Neural crest cell (in vitro differentiated cells): ENCODE data around the gene MYBBP1A. TPM values are rescaled to one million over a fixed set of nuclear protein-coding genes. Genes with fewer than 3 reads are reported as not detected.

Experiments used
- DNase-seq: peaks from one replicate; pipeline ENCODE4 v3.0.0; 2021; ENCODE audit warnings: low read depth, mixed read lengths, low spot score
- H3K27ac Mint-ChIP-seq: one replicate; pipeline ENCODE4 v1.8.0; 2021; ENCODE audit warnings: mild to moderate bottlenecking, mixed read lengths; ENCODE audit not compliant: unreplicated experiment
- H3K27me3 Mint-ChIP-seq: 2 replicates; pipeline ENCODE4 v1.8.0; 2021; ENCODE audit warnings: low read depth, mild to moderate bottlenecking, mixed read lengths
- H3K36me3 Mint-ChIP-seq: 2 replicates; pipeline ENCODE4 v1.8.0; 2021; ENCODE audit warnings: low read depth, mild to moderate bottlenecking, mixed read lengths
- H3K4me1 Mint-ChIP-seq: 2 replicates; pipeline ENCODE4 v1.8.0; 2021; ENCODE audit warnings: mixed read lengths
- H3K4me3 Mint-ChIP-seq: one replicate; pipeline ENCODE4 v1.8.0; 2021; ENCODE audit warnings: mild to moderate bottlenecking, mixed read lengths
- H3K9me3 Mint-ChIP-seq: 2 replicates; pipeline ENCODE4 v1.8.0; 2021; ENCODE audit warnings: mixed read lengths
- total RNA-seq: library from RNA; stranded (reverse); gene quantifications from 2 replicates; pipeline ENCODE4 v1.2.1, GENCODE V29; 2021
- TF ChIP-seq, protein P1 (sequence below): fragments of 200-600 bp; sonication (generic); conservative IDR thresholded peaks from 2 replicates; pipeline ENCODE4 v1.5.0; 2021; ENCODE audit warnings: antibody characterized with exemption, mild to moderate bottlenecking

MYBBP1A gene
- total RNA-seq, 1 donor from 2014 or later, result 69.3 TPM

DNA sequence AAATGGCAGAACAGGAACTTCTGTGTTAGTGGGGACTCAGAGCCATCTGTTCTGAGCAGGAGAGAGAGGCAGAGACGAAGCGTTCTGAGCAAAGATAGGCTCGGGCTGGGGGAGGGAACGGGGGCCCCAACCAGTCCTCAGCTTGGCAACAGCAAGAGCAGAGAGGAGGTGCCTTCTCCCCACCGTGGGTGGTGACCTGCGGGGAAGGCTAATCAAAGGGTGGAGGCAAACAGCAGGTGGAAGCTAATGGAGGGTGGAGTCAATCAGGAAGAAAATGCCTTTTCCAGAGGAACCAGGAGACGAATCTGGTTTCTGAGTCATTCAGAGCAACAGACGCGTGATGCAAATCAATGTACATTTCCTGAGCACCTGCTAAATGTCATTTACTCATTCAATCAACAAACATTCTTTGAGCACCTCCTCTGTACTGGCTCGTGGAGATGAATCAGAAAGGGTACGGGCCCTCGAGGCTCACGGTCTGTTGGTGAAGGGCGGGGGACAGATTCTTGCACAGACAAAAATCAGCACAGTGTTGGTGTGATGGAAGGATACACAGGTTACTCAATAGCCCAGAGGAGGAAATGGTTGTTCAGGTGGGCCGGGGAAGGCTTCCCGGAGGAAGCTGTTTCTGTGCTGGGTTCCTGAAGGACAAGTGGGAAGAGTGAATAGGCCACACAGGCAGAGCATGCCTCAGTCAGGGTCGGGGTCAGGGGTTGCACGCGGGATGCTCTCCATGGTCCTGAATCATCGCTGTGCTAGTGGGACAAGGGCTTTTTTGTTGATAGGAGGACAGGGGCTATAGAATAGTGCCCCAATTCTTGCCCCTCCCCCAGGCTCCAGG, 62.2 kb downstream of the MYBBP1A start:
- peak; percentile 95 for DNase-seq
- Mint-ChIP-seq H3K27ac (no peak overlapping the region), H3K4me1 (peaks cover 13% of the 10 kb centered on the region), H3K36me3 (no peaks in the 10 kb centered on the region), H3K27me3 (peaks cover 33% of the 10 kb centered on the region), H3K9me3 (no peaks in the 10 kb centered on the region), H3K4me3 (no peak overlapping the region)
- TF ChIP-seq, protein P1, sequence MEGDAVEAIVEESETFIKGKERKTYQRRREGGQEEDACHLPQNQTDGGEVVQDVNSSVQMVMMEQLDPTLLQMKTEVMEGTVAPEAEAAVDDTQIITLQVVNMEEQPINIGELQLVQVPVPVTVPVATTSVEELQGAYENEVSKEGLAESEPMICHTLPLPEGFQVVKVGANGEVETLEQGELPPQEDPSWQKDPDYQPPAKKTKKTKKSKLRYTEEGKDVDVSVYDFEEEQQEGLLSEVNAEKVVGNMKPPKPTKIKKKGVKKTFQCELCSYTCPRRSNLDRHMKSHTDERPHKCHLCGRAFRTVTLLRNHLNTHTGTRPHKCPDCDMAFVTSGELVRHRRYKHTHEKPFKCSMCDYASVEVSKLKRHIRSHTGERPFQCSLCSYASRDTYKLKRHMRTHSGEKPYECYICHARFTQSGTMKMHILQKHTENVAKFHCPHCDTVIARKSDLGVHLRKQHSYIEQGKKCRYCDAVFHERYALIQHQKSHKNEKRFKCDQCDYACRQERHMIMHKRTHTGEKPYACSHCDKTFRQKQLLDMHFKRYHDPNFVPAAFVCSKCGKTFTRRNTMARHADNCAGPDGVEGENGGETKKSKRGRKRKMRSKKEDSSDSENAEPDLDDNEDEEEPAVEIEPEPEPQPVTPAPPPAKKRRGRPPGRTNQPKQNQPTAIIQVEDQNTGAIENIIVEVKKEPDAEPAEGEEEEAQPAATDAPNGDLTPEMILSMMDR, result no peak

DNA sequence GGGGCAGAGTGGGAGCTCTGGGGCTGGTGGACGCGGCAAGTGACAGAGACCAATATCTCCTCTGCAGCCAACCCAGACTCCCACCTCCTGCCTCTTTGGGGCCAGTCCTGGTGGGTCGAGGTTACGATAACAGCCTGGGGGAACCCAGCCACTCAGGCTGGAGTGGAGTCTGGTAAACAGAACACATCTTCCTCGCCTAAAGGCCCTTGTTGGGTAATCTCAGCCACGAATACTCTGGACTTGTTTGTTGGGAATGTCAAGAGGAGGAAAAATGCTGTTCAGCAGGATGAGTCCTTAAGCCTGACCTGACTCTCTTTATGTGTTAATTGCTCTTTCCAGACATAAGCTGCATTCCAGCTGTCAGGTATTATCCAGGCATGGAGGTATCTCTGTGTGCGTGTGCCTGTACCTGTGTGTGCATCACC, 64.5 kb downstream of the MYBBP1A start:
- Mint-ChIP-seq H3K4me3 (no peak overlapping the region), H3K4me1 (peaks cover 13% of the 10 kb centered on the region), H3K36me3 (no peaks in the 10 kb centered on the region), H3K9me3 (no peaks in the 10 kb centered on the region), H3K27me3 (peaks cover 10% of the 10 kb centered on the region), H3K27ac (no peak overlapping the region)
- DNase-seq, result no peak
- TF ChIP-seq, protein P1, result no peak

DNA sequence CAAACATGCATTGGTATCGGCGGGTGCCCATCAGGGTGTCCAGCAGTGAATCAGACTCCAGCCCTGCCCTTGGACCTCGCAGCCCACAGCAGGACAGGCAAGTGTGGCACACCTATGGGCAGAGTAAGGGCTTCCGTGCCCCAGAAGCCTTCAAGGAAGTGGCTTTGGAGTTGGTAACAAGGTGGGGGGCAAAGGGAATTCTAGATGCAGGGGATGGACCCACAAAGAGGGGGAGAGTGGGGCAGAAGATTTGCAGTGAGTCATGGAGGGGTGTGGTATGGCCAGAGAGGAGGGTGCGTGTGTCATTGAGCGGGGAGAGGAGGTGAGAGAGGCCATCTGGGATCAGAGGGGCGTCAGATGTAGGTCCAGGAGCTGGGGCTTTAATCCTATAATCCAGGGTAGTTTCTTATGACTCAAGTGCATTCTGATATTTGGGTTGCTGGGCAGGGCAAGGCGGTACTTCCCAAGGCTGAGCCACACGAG, 65.0 kb downstream of the MYBBP1A start:
- H3K9me3 Mint-ChIP-seq, result no peaks in the 10 kb centered on the region
- H3K4me1 Mint-ChIP-seq, result peaks cover 13% of the 10 kb centered on the region
- DNase-seq, result no peak
- H3K27ac Mint-ChIP-seq, result no peak overlapping the region
- TF ChIP-seq, protein P1, result no peak
- no peaks in the 10 kb centered on the region for H3K36me3 Mint-ChIP-seq
- H3K4me3 Mint-ChIP-seq, result no peak overlapping the region
- H3K27me3 Mint-ChIP-seq, result peaks cover 6% of the 10 kb centered on the region

DNA sequence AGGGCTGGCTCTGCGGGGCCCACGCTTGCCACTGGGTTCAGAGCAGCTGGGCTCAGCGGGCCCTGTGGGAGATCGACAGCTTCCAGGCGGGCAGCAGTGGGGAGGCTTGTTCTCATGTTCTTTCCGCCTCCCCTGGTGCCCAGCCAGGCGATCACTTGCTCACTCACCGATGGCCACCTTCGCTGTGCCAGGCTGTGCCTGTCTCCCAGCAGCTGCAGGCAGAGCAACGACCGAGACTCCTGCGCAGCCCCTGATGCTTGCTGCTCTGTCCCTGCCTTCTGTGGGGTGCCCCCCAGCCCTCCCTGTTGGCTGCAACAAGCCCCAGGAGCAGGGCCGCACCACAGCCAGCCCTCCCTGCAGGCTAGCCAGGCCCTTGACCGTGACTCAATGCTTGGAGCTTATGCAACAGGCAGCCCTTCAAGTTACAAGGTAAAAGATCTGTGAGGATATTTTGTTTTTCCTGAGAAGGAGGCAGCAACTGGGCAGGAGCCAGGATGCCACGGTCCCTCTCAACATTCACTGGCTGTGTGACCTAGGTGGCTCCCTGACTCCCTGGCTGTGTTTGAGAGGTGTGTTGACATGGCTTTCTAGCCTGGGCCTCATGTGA, 66.1 kb downstream of the MYBBP1A start:
- H3K27ac Mint-ChIP-seq, result no peak overlapping the region
- H3K4me3 Mint-ChIP-seq, result no peak overlapping the region
- TF ChIP-seq, protein P1, result no peak
- DNase-seq, result no peak
- H3K9me3 Mint-ChIP-seq, result no peaks in the 10 kb centered on the region
- peaks cover 13% of the 10 kb centered on the region for H3K4me1 Mint-ChIP-seq
- peaks cover 6% of the 10 kb centered on the region for H3K27me3 Mint-ChIP-seq
- no peaks in the 10 kb centered on the region for H3K36me3 Mint-ChIP-seq

Other genes with a start within 250 kb of the MYBBP1A start
- 98.5 and 119 TPM in 2 replicates for gene UBE2G1, start 188.7 kb downstream of the MYBBP1A start, total RNA-seq
- not detected in 2 replicates for gene SPNS3, start 121.4 kb downstream of the MYBBP1A start, total RNA-seq
- 3.8 and 4.3 TPM in 2 replicates for gene SPNS2, start 56.5 kb downstream of the MYBBP1A start, total RNA-seq
- gene GGT6, start 5.2 kb upstream of the MYBBP1A start, total RNA-seq, result not detected in 2 replicates
- 1.1 and 1.4 TPM in 2 replicates for gene SMTNL2, start 29.1 kb upstream of the MYBBP1A start, total RNA-seq
- 0.33 and 0.41 TPM in 2 replicates for gene ALOX15, start 86.3 kb upstream of the MYBBP1A start, total RNA-seq
- gene PELP1, start 148.8 kb upstream of the MYBBP1A start, total RNA-seq, result 102 and 107 TPM in 2 replicates
- gene ARRB2, start 155.2 kb upstream of the MYBBP1A start, total RNA-seq, result 66.7 and 73.4 TPM in 2 replicates
- gene MED11, start 176.0 kb upstream of the MYBBP1A start, total RNA-seq, result 18.6 and 19.5 TPM in 2 replicates
- gene ZMYND15, start 184.4 kb upstream of the MYBBP1A start, total RNA-seq, result not detected in 2 replicates
- not detected in 2 replicates for gene CXCL16, start 184.5 kb upstream of the MYBBP1A start, total RNA-seq
- gene TM4SF5, start 216.5 kb upstream of the MYBBP1A start, total RNA-seq, result not detected in 2 replicates
- 1.0 and 1.6 TPM in 2 replicates for gene VMO1, start 231.0 kb upstream of the MYBBP1A start, total RNA-seq
- not detected in 2 replicates for gene GLTPD2, start 233.6 kb upstream of the MYBBP1A start, total RNA-seq
- gene PSMB6, start 240.8 kb upstream of the MYBBP1A start, total RNA-seq, result 174 and 181 TPM in 2 replicates